HepG2 (cell line): ENCODE measurements around the gene RNASE8. TPM values are rescaled to one million over a fixed set of nuclear protein-coding genes. Genes with fewer than 3 reads are reported as not detected.

ENCODE experiments used
- ETV5 ChIP-seq: IDR thresholded peaks from 2 replicates; pipeline ENCODE4 v1.6.1; 2018; ENCODE audit warnings: missing biosample characterization, missing genetic modification reagents, inconsistent platforms, borderline replicate concordance
- HNF4A ChIP-seq: sonication (generic); formaldehyde crosslinking; IDR thresholded peaks from 2 replicates; pipeline ENCODE4 v1.4.0; 2020; ENCODE audit warnings: missing genetic modification reagents
- HNF4G ChIP-seq, 2 experiments: sonication (generic) in 1 of 2; formaldehyde crosslinking in 1 of 2; IDR thresholded peaks; 2 replicates each; pipeline versions ENCODE4 v1.4.0 to v1.6.1; 2011 to 2020; ENCODE audit warnings: borderline replicate concordance in 2 of 2, low read depth in 2 of 2, mild to moderate bottlenecking in 2 of 2, low read length in 1 of 2, missing genetic modification reagents in 1 of 2, moderate library complexity in 1 of 2
- ISL2 ChIP-seq: sonication (generic); formaldehyde crosslinking; IDR thresholded peaks from 2 replicates; pipeline ENCODE4 v1.5.0; 2020; ENCODE audit warnings: missing genetic modification reagents
- KAT8 ChIP-seq: IDR thresholded peaks from 2 replicates; pipeline ENCODE4 v1.6.1; 2016; ENCODE audit warnings: missing genetic modification reagents, missing compliant biosample characterization
- KDM6A ChIP-seq: IDR thresholded peaks from 2 replicates; pipeline ENCODE4 v1.6.1; 2016; ENCODE audit warnings: low read depth
- SIX4 ChIP-seq: sonication (generic); formaldehyde crosslinking; IDR thresholded peaks from 2 replicates; pipeline ENCODE4 v1.4.0; 2020; ENCODE audit warnings: missing genetic modification reagents
- SMAD3 ChIP-seq: sonication (generic); formaldehyde crosslinking; IDR thresholded peaks from 2 replicates; pipeline ENCODE4 v1.4.0; 2020; ENCODE audit warnings: missing genetic modification reagents
- SP5 ChIP-seq: IDR thresholded peaks from 2 replicates; pipeline ENCODE4 v1.6.1; 2016; ENCODE audit warnings: low read depth, borderline replicate concordance
- TOE1 ChIP-seq: sonication (generic); formaldehyde crosslinking; IDR thresholded peaks from 2 replicates; pipeline ENCODE4 v1.4.0; 2020; ENCODE audit warnings: mild to moderate bottlenecking, missing genetic modification reagents
- ZKSCAN8 ChIP-seq: IDR thresholded peaks from 2 replicates; pipeline ENCODE4 v1.6.1; 2016; ENCODE audit warnings: borderline replicate concordance, missing genetic modification reagents, missing compliant biosample characterization
- ZNF234 ChIP-seq: sonication (generic); formaldehyde crosslinking; conservative IDR thresholded peaks from 2 replicates; pipeline ENCODE4 v1.5.1; 2020; ENCODE audit warnings: mild to moderate bottlenecking, missing genetic modification reagents
- ZNF331 ChIP-seq: sonication (generic); formaldehyde crosslinking; IDR thresholded peaks from 2 replicates; pipeline ENCODE4 v1.4.0; 2020; ENCODE audit warnings: missing genetic modification reagents
- ZNF543 ChIP-seq: sonication (generic); formaldehyde crosslinking; IDR thresholded peaks from 2 replicates; pipeline ENCODE4 v1.4.0; 2020; ENCODE audit warnings: mild to moderate bottlenecking, missing genetic modification reagents
- ZNF644 ChIP-seq: IDR thresholded peaks from 2 replicates; pipeline ENCODE4 v1.6.1; 2016; ENCODE audit warnings: low read depth
- polyA plus RNA-seq, 8 experiments: library from polyadenylated mRNA; depleted of rRNA in 3 of 8; stranded (reverse) in 7 of 8; unstranded in 1 of 8; fragments of >200 nt; fragmentation: Illumina TruSeq in 4 of 8; extraction: Trizol in 4 of 8; gene quantifications; 2 replicates each; pipeline versions ENCODE4 v1.2.1 to v1.2.3, GENCODE V29; 2011 to 2016; ENCODE audit warnings: low read depth in 4 of 8, missing spikeins in 1 of 8, mixed read lengths in 1 of 8; ENCODE audit not compliant: insufficient read depth in 1 of 8
- total RNA-seq, 5 experiments: library from RNA; depleted of rRNA; stranded (reverse); fragments of >200 nt; fragmentation: Illumina TruSeq; extraction: Trizol; gene quantifications; 2 replicates each; pipeline ENCODE4 v1.2.3, GENCODE V29; 2016; ENCODE audit warnings: low read depth in 1 of 5
- TF ChIP-seq, protein P1 (sequence below): sonication (generic); IDR thresholded peaks from 2 replicates; pipeline ENCODE4 v1.6.1; 2016; ENCODE audit warnings: low read depth, borderline replicate concordance
- TF ChIP-seq, protein P2 (sequence below): sonication (generic); formaldehyde crosslinking; IDR thresholded peaks from 2 replicates; pipeline ENCODE4 v1.4.0; 2020; ENCODE audit warnings: missing genetic modification reagents
- TF ChIP-seq, protein P3 (sequence below): IDR thresholded peaks from 2 replicates; pipeline ENCODE4 v1.6.1; 2016
- TF ChIP-seq, protein P4 (sequence below): sonication (generic); formaldehyde crosslinking; IDR thresholded peaks from 2 replicates; pipeline ENCODE4 v1.4.0; 2020; ENCODE audit warnings: mild to moderate bottlenecking, missing genetic modification reagents, borderline replicate concordance
- TF ChIP-seq, protein P5 (sequence below): sonication (generic); formaldehyde crosslinking; IDR thresholded peaks from 2 replicates; pipeline ENCODE4 v1.5.0; 2020; ENCODE audit warnings: missing genetic modification reagents, mild to moderate bottlenecking, borderline replicate concordance
- TF ChIP-seq, protein P6 (sequence below): sonication (generic); formaldehyde crosslinking; IDR thresholded peaks from 2 replicates; pipeline ENCODE4 v1.4.0; 2020; ENCODE audit warnings: missing genetic modification reagents
- TF ChIP-seq, protein P7 (sequence below): IDR thresholded peaks from 2 replicates; pipeline ENCODE4 v1.6.1; 2016; ENCODE audit warnings: missing compliant biosample characterization, missing genetic modification reagents, borderline replicate concordance

The RNASE8 gene
- total and polyA plus RNA-seq, 2 of the 13 experiments (the other 11 are each of a cell fraction or from before 2014, with no cell fraction given), result not detected

DNA sequence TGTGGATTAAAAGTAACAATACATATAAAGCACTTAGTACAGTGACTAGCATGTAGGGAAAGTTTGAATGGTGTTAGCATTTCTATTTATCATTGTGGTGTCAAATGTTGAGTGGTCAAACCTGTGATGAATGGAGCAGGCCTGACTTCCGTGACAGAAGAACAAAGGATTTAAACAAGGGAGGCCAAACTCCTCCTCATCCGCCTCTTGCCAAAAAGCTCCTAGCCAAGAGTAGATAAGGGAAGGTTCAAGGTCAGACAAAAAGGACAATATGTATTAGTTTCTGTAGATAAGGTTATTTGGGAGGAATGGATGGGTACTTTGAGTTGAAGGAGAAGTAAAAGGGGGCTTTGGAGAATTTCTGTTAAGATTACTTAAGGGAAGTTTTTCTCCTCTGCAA is 9.0 kb upstream of the RNASE8 start (continued):
- TF ChIP-seq SMAD3 (CRISPR knock-in tag) (0 out of 2 replicates have a peak, but pooled peaks have one; percentile 42), ZNF644 (0 out of 2 replicates have a peak, but pooled peaks have one; percentile 13), ZNF234 (no peak), ZKSCAN8 (CRISPR knock-in tag) (no peak), KDM6A (no peak), HNF4A (CRISPR knock-in tag) (peak; percentile 69), ZNF331 (CRISPR knock-in tag) (0 out of 2 replicates have a peak, but pooled peaks have one; percentile 15), KAT8 (CRISPR knock-in tag) (no peak), SIX4 (CRISPR knock-in tag) (peak; percentile 33; the same call in 1 of the 2 replicates), ISL2 (peak; percentile 52; the same call in 1 of the 2 replicates), HNF4G (IDR thresholded peaks at IDR 0.05; ENCODE audit: borderline replicate concordance, low read depth, low read length) (no peak), HNF4G (CRISPR knock-in tag; IDR thresholded peaks at IDR 0.05; ENCODE audit: borderline replicate concordance, low read depth) (peak; percentile 24; the same call in 1 of the 2 replicates), ZNF543 (no peak), TOE1 (CRISPR knock-in tag) (no peak), SP5 (peak; percentile 83), ETV5 (CRISPR knock-in tag) (peak; percentile 82)
- TF ChIP-seq, protein P1, sequence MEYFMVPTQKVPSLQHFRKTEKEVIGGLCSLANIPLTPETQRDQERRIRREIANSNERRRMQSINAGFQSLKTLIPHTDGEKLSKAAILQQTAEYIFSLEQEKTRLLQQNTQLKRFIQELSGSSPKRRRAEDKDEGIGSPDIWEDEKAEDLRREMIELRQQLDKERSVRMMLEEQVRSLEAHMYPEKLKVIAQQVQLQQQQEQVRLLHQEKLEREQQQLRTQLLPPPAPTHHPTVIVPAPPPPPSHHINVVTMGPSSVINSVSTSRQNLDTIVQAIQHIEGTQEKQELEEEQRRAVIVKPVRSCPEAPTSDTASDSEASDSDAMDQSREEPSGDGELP, result no peak
- TF ChIP-seq, protein P2, sequence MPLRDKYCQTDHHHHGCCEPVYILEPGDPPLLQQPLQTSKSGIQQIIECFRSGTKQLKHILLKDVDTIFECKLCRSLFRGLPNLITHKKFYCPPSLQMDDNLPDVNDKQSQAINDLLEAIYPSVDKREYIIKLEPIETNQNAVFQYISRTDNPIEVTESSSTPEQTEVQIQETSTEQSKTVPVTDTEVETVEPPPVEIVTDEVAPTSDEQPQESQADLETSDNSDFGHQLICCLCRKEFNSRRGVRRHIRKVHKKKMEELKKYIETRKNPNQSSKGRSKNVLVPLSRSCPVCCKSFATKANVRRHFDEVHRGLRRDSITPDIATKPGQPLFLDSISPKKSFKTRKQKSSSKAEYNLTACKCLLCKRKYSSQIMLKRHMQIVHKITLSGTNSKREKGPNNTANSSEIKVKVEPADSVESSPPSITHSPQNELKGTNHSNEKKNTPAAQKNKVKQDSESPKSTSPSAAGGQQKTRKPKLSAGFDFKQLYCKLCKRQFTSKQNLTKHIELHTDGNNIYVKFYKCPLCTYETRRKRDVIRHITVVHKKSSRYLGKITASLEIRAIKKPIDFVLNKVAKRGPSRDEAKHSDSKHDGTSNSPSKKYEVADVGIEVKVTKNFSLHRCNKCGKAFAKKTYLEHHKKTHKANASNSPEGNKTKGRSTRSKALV (CRISPR knock-in tag), result no peak
- TF ChIP-seq, protein P3, sequence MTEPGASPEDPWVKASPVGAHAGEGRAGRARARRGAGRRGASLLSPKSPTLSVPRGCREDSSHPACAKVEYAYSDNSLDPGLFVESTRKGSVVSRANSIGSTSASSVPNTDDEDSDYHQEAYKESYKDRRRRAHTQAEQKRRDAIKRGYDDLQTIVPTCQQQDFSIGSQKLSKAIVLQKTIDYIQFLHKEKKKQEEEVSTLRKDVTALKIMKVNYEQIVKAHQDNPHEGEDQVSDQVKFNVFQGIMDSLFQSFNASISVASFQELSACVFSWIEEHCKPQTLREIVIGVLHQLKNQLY, result peak; percentile 39; the same call in 1 of the 2 replicates
- TF ChIP-seq, protein P4, sequence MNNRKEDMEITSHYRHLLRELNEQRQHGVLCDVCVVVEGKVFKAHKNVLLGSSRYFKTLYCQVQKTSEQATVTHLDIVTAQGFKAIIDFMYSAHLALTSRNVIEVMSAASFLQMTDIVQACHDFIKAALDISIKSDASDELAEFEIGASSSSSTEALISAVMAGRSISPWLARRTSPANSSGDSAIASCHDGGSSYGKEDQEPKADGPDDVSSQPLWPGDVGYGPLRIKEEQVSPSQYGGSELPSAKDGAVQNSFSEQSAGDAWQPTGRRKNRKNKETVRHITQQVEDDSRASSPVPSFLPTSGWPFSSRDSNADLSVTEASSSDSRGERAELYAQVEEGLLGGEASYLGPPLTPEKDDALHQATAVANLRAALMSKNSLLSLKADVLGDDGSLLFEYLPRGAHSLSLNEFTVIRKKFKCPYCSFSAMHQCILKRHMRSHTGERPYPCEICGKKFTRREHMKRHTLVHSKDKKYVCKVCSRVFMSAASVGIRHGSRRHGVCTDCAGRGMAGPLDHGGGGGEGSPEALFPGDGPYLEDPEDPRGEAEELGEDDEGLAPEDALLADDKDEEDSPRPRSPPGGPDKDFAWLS (CRISPR knock-in tag), result no peak
- TF ChIP-seq, protein P5, sequence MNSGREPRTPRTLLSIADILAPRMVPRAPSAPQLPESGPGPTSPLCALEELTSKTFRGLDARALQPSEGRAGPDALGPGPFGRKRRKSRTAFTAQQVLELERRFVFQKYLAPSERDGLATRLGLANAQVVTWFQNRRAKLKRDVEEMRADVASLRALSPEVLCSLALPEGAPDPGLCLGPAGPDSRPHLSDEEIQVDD (CRISPR knock-in tag), result no peak
- TF ChIP-seq, protein P6, sequence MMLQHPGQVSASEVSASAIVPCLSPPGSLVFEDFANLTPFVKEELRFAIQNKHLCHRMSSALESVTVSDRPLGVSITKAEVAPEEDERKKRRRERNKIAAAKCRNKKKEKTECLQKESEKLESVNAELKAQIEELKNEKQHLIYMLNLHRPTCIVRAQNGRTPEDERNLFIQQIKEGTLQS (CRISPR knock-in tag), result no peak
- TF ChIP-seq, protein P7, sequence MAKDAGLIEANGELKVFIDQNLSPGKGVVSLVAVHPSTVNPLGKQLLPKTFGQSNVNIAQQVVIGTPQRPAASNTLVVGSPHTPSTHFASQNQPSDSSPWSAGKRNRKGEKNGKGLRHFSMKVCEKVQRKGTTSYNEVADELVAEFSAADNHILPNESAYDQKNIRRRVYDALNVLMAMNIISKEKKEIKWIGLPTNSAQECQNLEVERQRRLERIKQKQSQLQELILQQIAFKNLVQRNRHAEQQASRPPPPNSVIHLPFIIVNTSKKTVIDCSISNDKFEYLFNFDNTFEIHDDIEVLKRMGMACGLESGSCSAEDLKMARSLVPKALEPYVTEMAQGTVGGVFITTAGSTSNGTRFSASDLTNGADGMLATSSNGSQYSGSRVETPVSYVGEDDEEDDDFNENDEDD (CRISPR knock-in tag), result no peak
